DMS114 treated with DMSO at 0.1 percent for 48 hours (cell line): Measurements from ENCODE around the gene COL5A1.

ENCODE experiments used
- DNase-seq: peaks from one replicate; lab custom pipeline; 2025; ENCODE audit not compliant: unreplicated experiment; lab: John Stamatoyannopoulos, UW

COL5A1 gene

DNA sequence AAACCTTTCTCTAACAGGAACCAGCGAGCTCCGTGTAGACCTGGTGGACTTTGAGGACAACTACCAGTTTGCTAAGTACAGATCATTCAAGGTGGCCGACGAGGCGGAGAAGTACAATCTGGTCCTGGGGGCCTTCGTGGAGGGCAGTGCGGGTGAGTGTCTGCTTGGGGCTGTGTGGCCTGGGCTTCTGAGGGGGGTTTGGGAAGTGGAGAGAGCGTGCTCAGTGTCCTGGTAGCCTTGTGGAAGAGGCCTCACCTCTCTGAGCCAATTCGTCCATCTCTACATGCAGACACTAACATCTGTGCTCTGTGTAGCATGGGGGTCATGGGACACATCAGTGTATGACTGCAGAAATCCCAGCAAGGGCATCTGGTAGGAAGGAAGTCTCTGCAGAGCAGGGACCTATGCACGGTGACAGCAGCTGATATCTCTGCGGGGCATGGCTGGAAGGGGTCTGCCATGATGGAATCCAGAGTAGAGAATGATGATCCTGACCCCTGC lies 244.9 kb downstream of the COL5A1 start:
- DNase-seq = no peak

DNA sequence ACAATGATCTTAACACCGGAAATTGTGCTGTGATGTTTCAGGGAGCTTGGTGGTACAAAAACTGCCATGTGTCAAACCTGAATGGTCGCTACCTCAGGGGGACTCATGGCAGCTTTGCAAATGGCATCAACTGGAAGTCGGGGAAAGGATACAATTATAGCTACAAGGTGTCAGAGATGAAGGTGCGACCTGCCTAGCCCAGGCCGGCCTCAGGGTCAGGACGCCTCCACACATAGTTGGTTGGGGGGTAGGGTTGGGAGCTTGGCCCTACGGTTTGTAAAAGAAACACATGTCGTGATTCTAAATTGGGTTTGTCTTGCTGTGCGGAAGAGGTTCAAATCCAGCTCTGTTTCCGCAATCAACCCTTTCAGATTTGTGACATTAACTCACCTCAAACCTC lies 245.6 kb downstream of the COL5A1 start:
- DNase-seq = no peak

DNA sequence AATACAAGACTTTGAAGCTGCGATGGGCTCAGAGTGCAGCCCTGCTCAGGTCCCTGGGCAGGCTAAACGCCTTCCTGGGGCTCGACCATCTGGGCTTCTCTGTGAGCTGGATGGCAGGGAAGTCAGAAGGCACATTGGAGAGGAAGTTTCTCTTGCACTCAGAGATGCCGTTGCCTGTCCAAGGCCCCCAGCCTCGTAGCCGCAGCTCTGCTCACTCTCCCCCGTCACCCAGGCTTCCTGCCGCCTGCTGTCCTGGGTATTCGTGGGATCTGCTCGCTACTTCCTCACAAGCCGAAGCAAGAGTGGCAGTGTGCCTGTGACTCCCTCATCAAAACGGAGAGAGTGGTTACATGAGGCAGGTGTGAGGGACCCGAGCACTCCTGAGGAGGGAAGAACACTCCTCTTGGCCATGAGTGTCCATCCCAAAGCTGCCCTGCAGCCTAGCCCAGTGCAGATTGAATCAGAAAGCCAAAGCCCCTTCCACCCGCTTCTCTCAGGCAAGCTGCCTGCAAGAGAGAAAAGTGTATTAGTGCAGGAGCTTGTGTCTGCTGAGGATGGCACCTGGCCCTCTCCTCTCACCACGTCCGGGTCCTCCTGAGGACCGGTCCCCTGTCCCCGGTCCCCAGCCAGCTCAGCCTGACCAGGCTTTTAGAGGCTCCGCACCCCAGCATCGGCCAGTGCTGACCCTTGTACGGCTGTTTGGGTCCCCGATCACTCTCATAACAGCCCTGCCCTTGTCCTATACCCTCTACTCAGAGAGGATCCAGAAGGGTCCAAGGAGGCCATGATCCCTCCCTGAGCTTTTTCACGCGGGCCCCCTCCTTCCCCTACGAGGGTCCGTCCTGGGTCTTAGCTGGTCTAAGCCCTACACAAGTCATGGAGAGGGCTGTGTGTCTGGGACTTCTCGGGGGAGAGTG lies 246.3 kb downstream of the COL5A1 start:
- no peak for DNase-seq

DNA sequence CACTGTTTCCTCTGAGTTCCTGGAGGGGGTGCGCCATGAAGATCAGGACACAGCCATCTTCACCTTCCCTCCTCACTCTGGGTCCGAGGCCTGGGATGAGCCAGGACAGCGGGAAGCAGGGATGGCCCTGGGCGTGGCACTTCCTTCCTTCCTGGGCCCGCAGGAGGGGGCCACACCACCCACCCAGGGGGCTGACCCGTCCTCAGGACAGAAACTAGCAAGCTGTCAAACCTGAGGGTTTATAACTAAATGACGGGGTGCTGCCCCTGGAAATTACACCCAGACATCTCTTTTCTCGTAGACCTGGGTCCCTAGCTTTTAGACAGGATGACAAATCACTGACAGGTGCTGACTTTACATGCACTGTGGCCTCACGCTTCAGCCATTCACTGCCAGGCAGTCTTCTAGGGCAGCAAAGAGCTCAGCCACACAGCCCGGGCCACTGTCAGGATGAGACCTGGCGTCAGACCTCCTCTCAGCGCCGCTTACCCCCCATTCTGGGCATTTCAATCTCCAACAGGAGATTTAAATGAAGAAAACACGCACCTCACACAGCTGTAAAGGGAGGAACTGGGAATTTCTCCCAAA lies 247.1 kb downstream of the COL5A1 start:
- no peak for DNase-seq

DNA sequence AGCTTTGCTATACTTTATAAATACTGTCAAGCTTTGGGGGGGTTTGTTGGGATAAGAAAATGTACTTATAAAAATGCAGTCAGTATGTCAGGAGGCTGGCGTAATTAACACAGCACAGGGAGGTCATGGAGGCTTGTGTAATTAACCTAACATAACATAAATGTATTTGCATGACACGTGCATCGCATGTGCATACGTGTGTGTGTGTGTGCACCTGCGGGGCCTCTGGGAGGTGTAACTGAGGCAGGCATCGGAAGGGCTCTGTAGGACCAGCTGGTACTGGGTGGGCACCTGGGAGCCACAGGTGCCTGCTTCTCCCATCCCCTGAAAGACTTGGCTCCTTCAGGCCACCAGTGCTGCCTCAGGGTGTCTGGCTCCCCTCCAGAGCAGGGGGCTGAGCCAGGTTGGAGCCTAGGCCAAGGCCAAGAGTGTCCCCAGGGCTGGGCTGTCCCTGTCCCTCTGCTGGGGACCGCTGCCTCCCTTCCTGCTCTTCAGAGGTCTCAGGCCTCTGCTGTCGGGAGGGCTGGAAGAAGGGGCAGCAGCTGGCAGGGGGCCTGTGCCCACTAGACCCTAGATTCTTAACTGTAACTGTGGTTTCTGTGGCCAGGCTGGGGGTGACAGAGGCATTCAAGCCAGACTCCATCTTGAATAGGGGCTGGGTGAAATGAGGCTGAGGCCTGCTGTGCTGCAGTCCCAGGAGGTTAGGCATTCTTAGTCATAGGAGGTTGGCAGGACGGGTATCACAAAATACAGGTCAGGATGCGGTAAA lies 248.0 kb downstream of the COL5A1 start:
- DNase-seq = no peak

DNA sequence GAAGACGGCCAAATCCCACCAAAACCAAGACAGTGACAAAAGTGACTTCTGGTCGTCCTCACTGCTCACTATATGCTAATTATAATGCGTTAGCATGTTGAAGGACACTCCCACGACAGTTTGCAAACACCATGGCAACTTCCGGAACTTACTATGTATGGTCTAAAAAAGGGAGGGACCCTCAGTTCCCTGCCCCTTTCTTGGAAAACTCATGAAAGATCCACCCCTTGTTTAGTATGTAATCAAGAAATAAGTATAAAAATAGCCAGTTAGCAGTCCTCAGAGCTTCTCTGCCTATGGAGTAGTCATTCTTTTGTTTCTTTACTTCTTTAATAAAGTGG lies 248.5 kb downstream of the COL5A1 start:
- DNase-seq = no peak

DNA sequence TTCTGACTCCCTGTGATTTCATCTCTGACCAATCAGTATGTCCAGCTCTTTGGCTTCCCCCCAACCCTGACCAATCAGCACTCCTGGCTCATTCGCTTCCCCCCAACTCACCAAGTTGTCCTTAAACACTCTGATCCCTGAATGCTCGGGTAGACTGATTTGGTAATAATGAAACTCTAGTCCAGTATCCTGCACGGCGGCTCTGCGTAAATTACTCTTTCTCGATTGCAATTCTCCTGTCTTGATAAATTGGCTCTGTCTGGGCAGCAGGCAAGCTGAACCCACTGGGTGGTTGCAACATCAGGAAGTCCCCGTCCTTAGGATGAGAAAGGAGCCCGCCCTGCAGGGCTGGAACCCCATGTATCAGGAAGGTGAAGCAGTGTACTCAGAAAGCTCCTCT lies 249.4 kb downstream of the COL5A1 start:
- DNase-seq = no peak

DNA sequence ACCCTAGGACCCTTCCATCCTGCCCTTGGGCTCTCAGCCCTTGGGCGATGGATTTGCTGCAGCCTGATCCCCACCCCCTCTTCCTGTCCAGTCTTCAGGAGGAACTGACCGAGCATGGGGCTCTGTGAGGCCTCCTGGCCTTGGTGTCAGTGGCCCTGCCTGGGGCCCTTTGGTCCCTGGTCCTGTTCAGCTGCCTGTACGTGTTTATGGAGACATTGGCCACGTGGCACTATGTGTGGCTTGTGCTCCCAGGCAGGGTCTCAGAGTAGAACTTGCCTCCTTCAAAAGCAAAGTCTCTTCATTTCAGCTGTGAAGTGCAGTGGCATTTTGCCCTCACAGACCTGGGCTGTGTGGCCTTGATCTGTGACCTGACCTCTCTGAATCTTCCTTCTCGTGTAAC lies 250.1 kb downstream of the COL5A1 start:
- DNase-seq = no peak

DNA sequence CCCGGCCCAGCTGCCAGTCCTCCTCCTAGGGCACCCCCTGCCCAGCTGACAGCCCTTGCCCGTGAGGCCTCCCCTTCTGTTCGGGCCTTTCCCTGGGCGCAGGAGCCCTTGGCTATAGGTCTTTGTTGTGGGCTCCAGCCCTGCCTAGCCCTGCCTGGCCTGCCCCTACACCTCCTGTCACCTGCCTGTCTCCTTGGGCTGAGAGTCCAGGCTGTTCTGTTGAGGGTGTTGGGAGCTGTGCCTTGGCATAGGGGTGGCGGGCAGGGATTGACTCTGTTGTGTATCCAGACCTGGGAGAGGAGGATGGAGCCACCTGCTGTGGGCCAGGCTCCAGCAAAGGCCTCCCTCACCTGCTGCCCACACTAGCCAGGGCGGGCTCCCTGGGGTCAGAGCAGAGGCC lies 250.6 kb downstream of the COL5A1 start:
- DNase-seq = no peak

DNA sequence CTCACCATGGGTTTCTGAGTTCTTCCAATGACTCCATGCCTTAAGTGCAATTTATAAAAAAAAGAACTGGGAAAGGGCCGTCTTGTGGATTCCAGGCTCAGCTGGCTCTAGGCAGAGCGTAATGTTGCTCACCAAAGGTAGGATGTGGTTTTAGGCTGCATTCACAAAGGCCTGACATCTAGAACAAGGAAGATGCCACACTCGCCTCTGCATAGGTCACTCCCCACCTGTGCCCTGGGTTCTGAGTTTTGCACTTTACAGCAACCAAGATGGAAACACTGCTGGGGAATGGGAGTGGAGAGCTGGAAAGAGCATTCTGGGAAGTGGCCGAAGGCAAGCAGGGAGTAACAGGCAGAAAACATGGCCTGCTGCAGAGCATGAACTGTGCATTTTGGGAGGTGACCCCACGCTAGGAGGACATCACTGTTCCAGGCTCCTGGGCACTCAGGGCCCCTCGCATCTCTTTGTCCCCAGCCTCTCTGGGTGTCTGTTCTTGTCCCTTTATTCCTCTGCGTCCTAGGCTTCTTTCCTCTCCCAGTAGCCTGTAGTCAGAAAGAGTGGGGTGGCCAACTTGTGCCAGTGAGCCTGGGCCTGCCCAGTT lies 251.3 kb downstream of the COL5A1 start:
- no peak for DNase-seq
